HEK293 (cell line): Measurements from ENCODE around the gene ZNF606.
A peak's percentile ranks its signal among the peaks of the same experiment; 100 is the strongest.

Experiments used
- GLIS1 ChIP-seq: fragments of 450-650 bp; formaldehyde crosslinking; IDR thresholded peaks from 2 replicates; pipeline ENCODE4 v1.5.1; 2016; ENCODE audit warnings: missing biosample characterization, missing genetic modification characterization
- SALL2 ChIP-seq: fragments of 450-650 bp; formaldehyde crosslinking; IDR thresholded peaks from 2 replicates; pipeline ENCODE4 v1.5.0; 2017; ENCODE audit warnings: missing biosample characterization, mild to moderate bottlenecking, missing genetic modification characterization, borderline replicate concordance
- ZBTB1 ChIP-seq: fragments of 450-650 bp; formaldehyde crosslinking; IDR thresholded peaks from 2 replicates; pipeline ENCODE4 v1.5.1; 2016; ENCODE audit warnings: missing biosample characterization, missing genetic modification characterization
- ZBTB26 ChIP-seq: fragments of 450-650 bp; formaldehyde crosslinking; optimal IDR thresholded peaks from 2 replicates; pipeline ENCODE3; 2016; ENCODE audit warnings: missing biosample characterization, mild to moderate bottlenecking, missing genetic modification characterization
- ZBTB49 ChIP-seq: fragments of 450-650 bp; formaldehyde crosslinking; IDR thresholded peaks from 2 replicates; pipeline ENCODE4 v1.5.1; 2016; ENCODE audit warnings: missing biosample characterization, missing genetic modification characterization, low read depth
- ZFP37 ChIP-seq: fragments of 450-650 bp; formaldehyde crosslinking; IDR thresholded peaks from 2 replicates; pipeline ENCODE4 v1.5.1; 2016; ENCODE audit warnings: missing biosample characterization, missing genetic modification characterization
- ZNF169 ChIP-seq: fragments of 450-650 bp; formaldehyde crosslinking; IDR thresholded peaks from 2 replicates; pipeline ENCODE4 v1.5.1; 2016; ENCODE audit warnings: missing biosample characterization, missing genetic modification characterization
- ZNF2 ChIP-seq: fragments of 450-650 bp; formaldehyde crosslinking; IDR thresholded peaks from 2 replicates; pipeline ENCODE4 v1.5.1; 2016; ENCODE audit warnings: missing biosample characterization, missing genetic modification characterization
- ZNF211 ChIP-seq: fragments of 450-650 bp; formaldehyde crosslinking; IDR thresholded peaks from 2 replicates; pipeline ENCODE4 v1.5.1; 2016; ENCODE audit warnings: low read depth, missing biosample characterization, missing genetic modification characterization
- ZNF221 ChIP-seq: fragments of 450-650 bp; formaldehyde crosslinking; IDR thresholded peaks from 2 replicates; pipeline ENCODE4 v1.5.1; 2017; ENCODE audit warnings: missing biosample characterization, missing genetic modification characterization, borderline replicate concordance
- ZNF280C ChIP-seq: fragments of 450-650 bp; formaldehyde crosslinking; IDR thresholded peaks from 2 replicates; pipeline ENCODE4 v1.5.1; 2016; ENCODE audit warnings: missing biosample characterization, missing genetic modification characterization
- ZNF302 ChIP-seq: fragments of 450-650 bp; formaldehyde crosslinking; IDR thresholded peaks from 2 replicates; pipeline ENCODE4 v1.5.1; 2016; ENCODE audit warnings: missing biosample characterization, missing genetic modification characterization, low read depth
- ZNF335 ChIP-seq: fragments of 450-650 bp; formaldehyde crosslinking; conservative IDR thresholded peaks from 2 replicates; pipeline ENCODE4 v1.5.1; 2016; ENCODE audit warnings: missing biosample characterization, missing genetic modification characterization
- ZNF423 ChIP-seq: fragments of 450-650 bp; formaldehyde crosslinking; IDR thresholded peaks from 2 replicates; pipeline ENCODE4 v1.5.1; 2016; ENCODE audit warnings: missing biosample characterization, missing genetic modification characterization
- ZNF514 ChIP-seq: fragments of 450-650 bp; formaldehyde crosslinking; IDR thresholded peaks from 2 replicates; pipeline ENCODE4 v1.5.1; 2016; ENCODE audit warnings: missing biosample characterization, missing genetic modification characterization
- ZNF529 ChIP-seq: fragments of 450-650 bp; formaldehyde crosslinking; IDR thresholded peaks from 2 replicates; pipeline ENCODE4 v1.5.1; 2017; ENCODE audit warnings: missing genetic modification characterization, missing biosample characterization; ENCODE audit not compliant: insufficient replicate concordance
- ZNF555 ChIP-seq: fragments of 450-650 bp; formaldehyde crosslinking; conservative IDR thresholded peaks from 2 replicates; pipeline ENCODE4 v1.5.1; 2017; ENCODE audit warnings: missing biosample characterization, mild to moderate bottlenecking, missing genetic modification characterization, inconsistent platforms
- ZNF600 ChIP-seq: fragments of 450-650 bp; formaldehyde crosslinking; IDR thresholded peaks from 2 replicates; pipeline ENCODE4 v1.5.1; 2016; ENCODE audit warnings: missing biosample characterization, missing genetic modification characterization
- ZNF626 ChIP-seq: fragments of 450-650 bp; sonication (Bioruptor Pico); formaldehyde crosslinking; IDR thresholded peaks from 2 replicates; pipeline ENCODE4 v1.5.1; 2018; ENCODE audit warnings: missing biosample characterization, missing genetic modification characterization, inconsistent platforms
- ZNF670 ChIP-seq: fragments of 450-650 bp; formaldehyde crosslinking; IDR thresholded peaks from 2 replicates; pipeline ENCODE4 v1.5.1; 2016; ENCODE audit warnings: missing biosample characterization, missing genetic modification characterization, low read depth
- ZNF785 ChIP-seq: fragments of 450-650 bp; formaldehyde crosslinking; IDR thresholded peaks from 2 replicates; pipeline ENCODE4 v1.5.1; 2016; ENCODE audit warnings: missing biosample characterization, missing genetic modification characterization
- TF ChIP-seq, protein P1 (sequence below): fragments of 450-650 bp; formaldehyde crosslinking; IDR thresholded peaks from 2 replicates; pipeline ENCODE4 v1.5.1; 2016; ENCODE audit warnings: missing biosample characterization, missing genetic modification characterization, borderline replicate concordance
- TF ChIP-seq, protein P2 (sequence below): fragments of 450-650 bp; formaldehyde crosslinking; IDR thresholded peaks from 2 replicates; pipeline ENCODE4 v1.5.1; 2017; ENCODE audit warnings: missing biosample characterization, missing genetic modification characterization
- TF ChIP-seq, protein P3 (sequence below): fragments of 450-650 bp; formaldehyde crosslinking; IDR thresholded peaks from 2 replicates; pipeline ENCODE4 v1.5.1; 2016; ENCODE audit warnings: missing biosample characterization, missing genetic modification characterization

The ZNF606 gene

GRCh38 chr19:58002384-58003173, at the start of gene ZNF606 (continued):
- TF ChIP-seq, protein P1, sequence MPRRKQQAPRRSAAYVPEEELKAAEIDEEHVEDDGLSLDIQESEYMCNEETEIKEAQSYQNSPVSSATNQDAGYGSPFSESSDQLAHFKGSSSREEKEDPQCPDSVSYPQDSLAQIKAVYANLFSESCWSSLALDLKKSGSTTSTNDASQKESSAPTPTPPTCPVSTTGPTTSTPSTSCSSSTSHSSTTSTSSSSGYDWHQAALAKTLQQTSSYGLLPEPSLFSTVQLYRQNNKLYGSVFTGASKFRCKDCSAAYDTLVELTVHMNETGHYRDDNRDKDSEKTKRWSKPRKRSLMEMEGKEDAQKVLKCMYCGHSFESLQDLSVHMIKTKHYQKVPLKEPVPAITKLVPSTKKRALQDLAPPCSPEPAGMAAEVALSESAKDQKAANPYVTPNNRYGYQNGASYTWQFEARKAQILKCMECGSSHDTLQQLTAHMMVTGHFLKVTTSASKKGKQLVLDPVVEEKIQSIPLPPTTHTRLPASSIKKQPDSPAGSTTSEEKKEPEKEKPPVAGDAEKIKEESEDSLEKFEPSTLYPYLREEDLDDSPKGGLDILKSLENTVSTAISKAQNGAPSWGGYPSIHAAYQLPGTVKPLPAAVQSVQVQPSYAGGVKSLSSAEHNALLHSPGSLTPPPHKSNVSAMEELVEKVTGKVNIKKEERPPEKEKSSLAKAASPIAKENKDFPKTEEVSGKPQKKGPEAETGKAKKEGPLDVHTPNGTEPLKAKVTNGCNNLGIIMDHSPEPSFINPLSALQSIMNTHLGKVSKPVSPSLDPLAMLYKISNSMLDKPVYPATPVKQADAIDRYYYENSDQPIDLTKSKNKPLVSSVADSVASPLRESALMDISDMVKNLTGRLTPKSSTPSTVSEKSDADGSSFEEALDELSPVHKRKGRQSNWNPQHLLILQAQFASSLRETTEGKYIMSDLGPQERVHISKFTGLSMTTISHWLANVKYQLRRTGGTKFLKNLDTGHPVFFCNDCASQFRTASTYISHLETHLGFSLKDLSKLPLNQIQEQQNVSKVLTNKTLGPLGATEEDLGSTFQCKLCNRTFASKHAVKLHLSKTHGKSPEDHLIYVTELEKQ, result no peak
- TF ChIP-seq SALL2 (tag by site-specific recombination) (no peak), ZNF785 (tag by site-specific recombination) (no peak), ZNF555 (tag by site-specific recombination) (no peak), ZNF529 (tag by site-specific recombination) (no peak), ZBTB26 (peak; percentile 78), ZNF335 (peak; percentile 96), ZFP37 (tag by site-specific recombination) (no peak), ZNF2 (no peak), ZBTB1 (tag by site-specific recombination) (no peak), ZNF423 (tag by site-specific recombination) (no peak), ZNF302 (tag by site-specific recombination) (0 out of 2 replicates have a peak, but pooled peaks have one; percentile 37), ZNF280C (no peak), ZNF221 (tag by site-specific recombination) (0 out of 2 replicates have a peak, but pooled peaks have one; percentile 48), GLIS1 (tag by site-specific recombination) (0 out of 2 replicates have a peak, but pooled peaks have one; percentile 20), ZBTB49 (tag by site-specific recombination) (no peak), ZNF670 (tag by site-specific recombination) (no peak), ZNF626 (tag by site-specific recombination) (no peak), ZNF600 (tag by site-specific recombination) (no peak), ZNF169 (tag by site-specific recombination) (no peak), ZNF211 (tag by site-specific recombination) (no peak), ZNF514 (tag by site-specific recombination) (no peak)
- TF ChIP-seq, protein P2, sequence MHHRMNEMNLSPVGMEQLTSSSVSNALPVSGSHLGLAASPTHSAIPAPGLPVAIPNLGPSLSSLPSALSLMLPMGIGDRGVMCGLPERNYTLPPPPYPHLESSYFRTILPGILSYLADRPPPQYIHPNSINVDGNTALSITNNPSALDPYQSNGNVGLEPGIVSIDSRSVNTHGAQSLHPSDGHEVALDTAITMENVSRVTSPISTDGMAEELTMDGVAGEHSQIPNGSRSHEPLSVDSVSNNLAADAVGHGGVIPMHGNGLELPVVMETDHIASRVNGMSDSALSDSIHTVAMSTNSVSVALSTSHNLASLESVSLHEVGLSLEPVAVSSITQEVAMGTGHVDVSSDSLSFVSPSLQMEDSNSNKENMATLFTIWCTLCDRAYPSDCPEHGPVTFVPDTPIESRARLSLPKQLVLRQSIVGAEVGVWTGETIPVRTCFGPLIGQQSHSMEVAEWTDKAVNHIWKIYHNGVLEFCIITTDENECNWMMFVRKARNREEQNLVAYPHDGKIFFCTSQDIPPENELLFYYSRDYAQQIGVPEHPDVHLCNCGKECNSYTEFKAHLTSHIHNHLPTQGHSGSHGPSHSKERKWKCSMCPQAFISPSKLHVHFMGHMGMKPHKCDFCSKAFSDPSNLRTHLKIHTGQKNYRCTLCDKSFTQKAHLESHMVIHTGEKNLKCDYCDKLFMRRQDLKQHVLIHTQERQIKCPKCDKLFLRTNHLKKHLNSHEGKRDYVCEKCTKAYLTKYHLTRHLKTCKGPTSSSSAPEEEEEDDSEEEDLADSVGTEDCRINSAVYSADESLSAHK (tag by site-specific recombination), result no peak
- TF ChIP-seq, protein P3, sequence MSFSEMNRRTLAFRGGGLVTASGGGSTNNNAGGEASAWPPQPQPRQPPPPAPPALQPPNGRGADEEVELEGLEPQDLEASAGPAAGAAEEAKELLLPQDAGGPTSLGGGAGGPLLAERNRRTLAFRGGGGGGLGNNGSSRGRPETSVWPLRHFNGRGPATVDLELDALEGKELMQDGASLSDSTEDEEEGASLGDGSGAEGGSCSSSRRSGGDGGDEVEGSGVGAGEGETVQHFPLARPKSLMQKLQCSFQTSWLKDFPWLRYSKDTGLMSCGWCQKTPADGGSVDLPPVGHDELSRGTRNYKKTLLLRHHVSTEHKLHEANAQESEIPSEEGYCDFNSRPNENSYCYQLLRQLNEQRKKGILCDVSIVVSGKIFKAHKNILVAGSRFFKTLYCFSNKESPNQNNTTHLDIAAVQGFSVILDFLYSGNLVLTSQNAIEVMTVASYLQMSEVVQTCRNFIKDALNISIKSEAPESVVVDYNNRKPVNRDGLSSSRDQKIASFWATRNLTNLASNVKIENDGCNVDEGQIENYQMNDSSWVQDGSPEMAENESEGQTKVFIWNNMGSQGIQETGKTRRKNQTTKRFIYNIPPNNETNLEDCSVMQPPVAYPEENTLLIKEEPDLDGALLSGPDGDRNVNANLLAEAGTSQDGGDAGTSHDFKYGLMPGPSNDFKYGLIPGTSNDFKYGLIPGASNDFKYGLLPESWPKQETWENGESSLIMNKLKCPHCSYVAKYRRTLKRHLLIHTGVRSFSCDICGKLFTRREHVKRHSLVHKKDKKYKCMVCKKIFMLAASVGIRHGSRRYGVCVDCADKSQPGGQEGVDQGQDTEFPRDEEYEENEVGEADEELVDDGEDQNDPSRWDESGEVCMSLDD, result peak; percentile 34; the same call in 1 of the 2 replicates
